Measurements from ENCODE around the gene LPO. TPM values are rescaled to one million over a fixed set of nuclear protein-coding genes. Genes with fewer than 3 reads are reported as not detected.

The LPO gene
- total RNA-seq, 1 donor from 2014 or later, result not detected

DNA sequence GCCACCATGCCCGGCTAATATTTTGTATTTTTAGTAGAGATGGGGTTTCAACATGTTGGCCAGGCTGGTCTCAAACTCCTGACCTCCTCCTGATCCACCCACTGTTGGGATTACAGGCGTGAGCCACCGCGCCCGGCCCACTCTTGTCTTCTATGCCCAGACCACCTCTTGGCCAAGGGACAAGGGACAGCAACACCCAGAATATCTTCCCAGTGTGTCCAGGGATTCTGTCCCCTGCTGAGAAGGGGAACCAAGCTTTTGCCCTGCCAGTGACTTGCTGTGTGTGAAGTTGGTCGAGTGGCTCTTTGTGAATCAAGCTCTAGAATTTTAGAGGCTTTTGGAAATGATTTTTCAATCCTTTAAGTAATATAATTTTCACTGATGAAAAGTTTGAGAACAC is 44.1 kb downstream of the LPO start:
- Mint-ChIP-seq H3K4me3 (no peak overlapping the region), H3K9me3 (no peaks in the 10 kb centered on the region), H3K4me1 (no peaks in the 10 kb centered on the region), H3K27ac (ENCODE audit: unreplicated experiment) (no peak overlapping the region), H3K36me3 (ENCODE audit: low read depth) (no peaks in the 10 kb centered on the region), H3K27me3 (ENCODE audit: low read depth) (peaks cover 10% of the 10 kb centered on the region)
- TF ChIP-seq, protein P1, sequence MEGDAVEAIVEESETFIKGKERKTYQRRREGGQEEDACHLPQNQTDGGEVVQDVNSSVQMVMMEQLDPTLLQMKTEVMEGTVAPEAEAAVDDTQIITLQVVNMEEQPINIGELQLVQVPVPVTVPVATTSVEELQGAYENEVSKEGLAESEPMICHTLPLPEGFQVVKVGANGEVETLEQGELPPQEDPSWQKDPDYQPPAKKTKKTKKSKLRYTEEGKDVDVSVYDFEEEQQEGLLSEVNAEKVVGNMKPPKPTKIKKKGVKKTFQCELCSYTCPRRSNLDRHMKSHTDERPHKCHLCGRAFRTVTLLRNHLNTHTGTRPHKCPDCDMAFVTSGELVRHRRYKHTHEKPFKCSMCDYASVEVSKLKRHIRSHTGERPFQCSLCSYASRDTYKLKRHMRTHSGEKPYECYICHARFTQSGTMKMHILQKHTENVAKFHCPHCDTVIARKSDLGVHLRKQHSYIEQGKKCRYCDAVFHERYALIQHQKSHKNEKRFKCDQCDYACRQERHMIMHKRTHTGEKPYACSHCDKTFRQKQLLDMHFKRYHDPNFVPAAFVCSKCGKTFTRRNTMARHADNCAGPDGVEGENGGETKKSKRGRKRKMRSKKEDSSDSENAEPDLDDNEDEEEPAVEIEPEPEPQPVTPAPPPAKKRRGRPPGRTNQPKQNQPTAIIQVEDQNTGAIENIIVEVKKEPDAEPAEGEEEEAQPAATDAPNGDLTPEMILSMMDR (conservative IDR thresholded peaks at IDR 0.05), result no peak
- no peak for DNase-seq (ENCODE audit: low read depth, low spot score)

DNA sequence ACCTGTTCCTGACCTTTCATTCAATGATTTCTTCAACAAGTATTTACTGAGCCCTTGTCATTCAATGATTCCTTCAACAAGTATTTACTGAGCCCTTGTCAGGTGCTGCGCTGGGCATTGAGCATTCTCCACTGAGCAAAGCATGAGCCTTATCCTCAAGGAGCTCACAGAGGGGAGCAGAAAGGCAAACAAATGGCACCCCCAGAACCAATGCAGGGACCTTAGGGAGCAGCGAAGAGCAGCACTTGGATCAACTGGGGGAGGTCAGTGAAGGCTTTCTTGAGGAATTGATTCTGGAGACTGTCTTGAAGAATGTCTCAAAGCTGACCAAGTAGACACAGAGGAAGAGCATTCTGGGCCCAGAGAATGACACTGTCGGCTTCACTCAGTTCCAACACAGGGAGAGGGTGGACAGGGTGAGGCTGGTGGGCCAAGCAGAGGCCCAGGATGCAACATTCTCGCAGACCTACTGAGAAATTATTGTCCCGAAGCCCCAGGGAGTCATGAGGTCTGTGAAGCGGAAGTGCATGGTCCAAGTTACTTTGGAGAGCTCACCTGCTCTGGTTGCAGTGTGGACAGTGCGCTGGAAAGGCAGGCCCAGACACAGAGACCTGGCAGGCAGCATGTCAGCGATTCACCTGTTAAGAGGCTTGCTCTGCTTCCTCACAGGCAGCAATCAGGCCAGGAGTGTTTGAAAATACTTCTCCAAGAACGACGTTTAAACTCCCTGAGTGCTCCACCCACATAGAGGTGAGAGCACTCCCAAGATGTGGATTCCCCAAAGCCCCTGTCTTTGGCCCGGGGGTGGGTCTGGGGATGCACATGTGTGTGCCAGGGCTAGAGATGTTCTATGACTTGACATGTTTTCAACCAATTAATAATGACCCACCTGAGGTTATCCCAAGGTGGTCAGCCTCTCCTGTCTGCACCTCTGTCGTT is 45.6 kb downstream of the LPO start:
- H3K4me1 Mint-ChIP-seq, result no peaks in the 10 kb centered on the region
- H3K4me3 Mint-ChIP-seq, result no peak overlapping the region
- H3K36me3 Mint-ChIP-seq (ENCODE audit: low read depth), result no peaks in the 10 kb centered on the region
- no peaks in the 10 kb centered on the region for H3K9me3 Mint-ChIP-seq
- no peak overlapping the region for H3K27ac Mint-ChIP-seq (ENCODE audit: unreplicated experiment)
- TF ChIP-seq, protein P1 (conservative IDR thresholded peaks at IDR 0.05), result no peak
- no peak for DNase-seq (ENCODE audit: low read depth, low spot score)
- peaks cover 10% of the 10 kb centered on the region for H3K27me3 Mint-ChIP-seq (ENCODE audit: low read depth)

DNA sequence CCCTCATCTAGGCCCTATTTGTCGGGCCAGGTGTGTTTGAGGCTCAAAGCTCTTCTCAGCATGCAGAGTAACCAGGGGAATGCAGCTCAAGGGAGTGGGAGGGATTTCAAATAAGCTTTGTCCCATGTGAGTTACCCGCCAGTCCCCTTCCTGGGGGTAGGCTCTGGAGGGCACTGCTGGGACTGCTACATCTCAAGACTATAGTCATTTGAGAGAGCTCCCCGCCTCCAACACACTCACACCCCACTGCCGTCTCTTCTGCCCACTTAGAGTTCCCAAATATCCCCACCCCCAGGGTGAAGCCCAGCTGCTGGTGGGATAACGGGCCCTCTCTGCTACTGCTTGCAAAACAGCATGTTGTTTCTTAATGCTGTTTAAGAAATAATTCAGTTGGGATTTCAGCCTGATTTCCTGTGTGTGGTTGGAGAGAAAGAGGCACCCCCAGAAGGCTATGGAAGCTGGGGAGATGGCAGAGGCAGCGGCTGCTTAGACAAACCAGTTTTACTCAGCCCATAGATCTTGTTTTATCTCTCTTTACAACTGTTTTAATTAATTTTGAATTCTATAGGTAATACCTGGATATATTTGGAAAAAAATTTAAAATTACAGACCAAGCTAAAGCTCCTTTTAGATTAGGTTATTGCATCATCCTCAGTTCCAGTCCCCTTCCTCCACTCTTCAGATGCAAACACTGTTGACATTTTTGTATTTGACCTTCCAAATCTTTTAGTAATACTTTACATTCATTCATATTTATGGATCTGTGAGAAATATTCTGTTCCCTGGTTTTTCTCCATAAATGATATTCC is 46.4 kb downstream of the LPO start:
- Mint-ChIP-seq H3K27me3 (ENCODE audit: low read depth) (peaks cover 10% of the 10 kb centered on the region), H3K4me1 (no peaks in the 10 kb centered on the region), H3K36me3 (ENCODE audit: low read depth) (no peaks in the 10 kb centered on the region), H3K9me3 (no peaks in the 10 kb centered on the region), H3K4me3 (no peak overlapping the region), H3K27ac (ENCODE audit: unreplicated experiment) (no peak overlapping the region)
- DNase-seq (ENCODE audit: low read depth, low spot score), result no peak
- TF ChIP-seq, protein P1 (conservative IDR thresholded peaks at IDR 0.05), result no peak

DNA sequence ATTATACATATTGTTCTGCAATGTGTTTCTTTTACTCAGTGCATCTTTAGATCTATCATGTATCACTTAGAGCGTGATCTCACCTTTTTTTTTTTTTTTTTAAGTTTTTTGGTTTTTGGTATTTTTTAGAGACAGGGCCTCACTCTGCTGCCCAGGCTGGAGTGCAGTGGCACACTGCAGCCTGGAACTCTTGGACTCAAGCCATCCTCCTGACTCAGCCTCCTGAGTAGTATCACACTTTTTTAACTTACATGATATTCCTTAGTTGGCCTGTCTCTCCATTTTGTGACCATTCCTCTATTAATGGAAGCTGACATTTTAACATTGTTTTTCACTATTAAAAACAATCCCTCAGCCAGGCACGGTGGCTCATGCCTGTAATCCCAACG is 47.0 kb downstream of the LPO start:
- H3K27ac Mint-ChIP-seq (ENCODE audit: unreplicated experiment), result no peak overlapping the region
- TF ChIP-seq, protein P1 (conservative IDR thresholded peaks at IDR 0.05), result no peak
- no peak for DNase-seq (ENCODE audit: low read depth, low spot score)
- H3K4me3 Mint-ChIP-seq, result no peak overlapping the region
- H3K36me3 Mint-ChIP-seq (ENCODE audit: low read depth), result no peaks in the 10 kb centered on the region
- H3K4me1 Mint-ChIP-seq, result no peaks in the 10 kb centered on the region
- H3K27me3 Mint-ChIP-seq (ENCODE audit: low read depth), result peaks cover 10% of the 10 kb centered on the region
- H3K9me3 Mint-ChIP-seq, result no peaks in the 10 kb centered on the region

- H3K27me3 Mint-ChIP-seq (ENCODE audit: low read depth), result peaks cover 24% of the 10 kb centered on the region
- TF ChIP-seq, protein P1 (conservative IDR thresholded peaks at IDR 0.05), result no peak
- no peak for DNase-seq (ENCODE audit: low read depth, low spot score)
- no peaks in the 10 kb centered on the region for H3K4me1 Mint-ChIP-seq
- H3K9me3 Mint-ChIP-seq, result no peaks in the 10 kb centered on the region
- H3K27ac Mint-ChIP-seq (ENCODE audit: unreplicated experiment), result no peak overlapping the region
- no peak overlapping the region for H3K4me3 Mint-ChIP-seq
- no peaks in the 10 kb centered on the region for H3K36me3 Mint-ChIP-seq (ENCODE audit: low read depth)
Observed at GRCh38 chr17:58289869-58290268, 51.5 kb downstream of the LPO start.

Measured in neural crest cell (in vitro differentiated cells).